Ovary (tissue), 3 donors: ENCODE results near the gene HOXA4.

Source experiments
- POLR2A ChIP-seq: fragments of 450-650 bp; IDR thresholded peaks from one replicate; pipeline ENCODE4 v1.6.1; 2017; ENCODE audit warnings: antibody characterized with exemption, mild to moderate bottlenecking, moderate library complexity
- TF ChIP-seq, protein P1 (sequence below), 3 donors: fragments of 450-650 bp in 2 of 3; fragments of 200-600 bp in 1 of 3; IDR thresholded peaks; one replicate each; pipeline versions ENCODE4 v1.5.1 to v1.8.0; 2016 to 2022; ENCODE audit warnings: antibody characterized with exemption in 3 of 3, mild to moderate bottlenecking in 1 of 3
- donor health status: DM: no; HTN: no; CAD: no.

DNA sequence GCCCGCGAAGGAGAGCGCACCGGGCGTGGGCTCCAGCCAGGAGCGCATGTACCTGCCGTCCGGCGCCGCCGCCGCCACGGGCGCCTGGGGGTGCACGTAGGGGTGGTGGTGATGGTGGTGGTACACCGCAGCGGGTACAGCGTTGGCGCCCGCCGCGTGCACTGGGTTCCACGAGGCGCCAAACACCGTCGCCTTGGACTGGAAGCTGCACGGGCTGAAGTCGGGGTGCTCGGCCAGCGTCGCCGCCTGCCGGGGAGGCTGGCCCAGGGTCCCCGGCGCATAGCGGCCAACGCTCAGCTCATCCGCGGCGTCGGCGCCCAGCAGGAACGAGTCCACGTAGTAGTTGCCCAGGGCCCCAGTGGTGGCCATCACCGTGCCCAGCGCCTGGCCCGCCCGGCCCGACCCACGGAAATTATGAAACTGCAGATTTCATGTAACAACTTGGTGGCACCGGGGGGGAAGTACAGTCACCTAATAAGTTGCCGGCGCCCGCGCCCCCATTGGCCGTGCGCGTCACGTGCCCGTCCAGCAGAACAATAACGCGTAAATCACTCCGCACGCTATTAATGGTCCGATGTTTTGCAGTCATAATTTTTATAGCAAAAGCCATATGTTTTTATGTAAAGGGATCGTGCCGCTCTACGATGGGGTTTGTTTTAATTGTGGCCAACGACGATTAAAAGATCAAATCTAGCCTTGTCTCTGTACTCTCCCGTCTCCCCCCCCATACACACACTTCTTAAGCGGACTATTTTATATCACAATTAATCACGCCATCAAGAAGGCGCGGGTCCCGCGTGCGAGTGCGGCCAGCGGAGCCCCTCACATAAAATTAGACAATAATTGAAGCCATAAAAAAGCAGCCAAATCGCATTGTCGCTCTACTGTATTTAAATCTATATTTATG, 34.8 kb upstream of the HOXA4 start, which contains the start of gene HOXA9:
- TF ChIP-seq, protein P1, sequence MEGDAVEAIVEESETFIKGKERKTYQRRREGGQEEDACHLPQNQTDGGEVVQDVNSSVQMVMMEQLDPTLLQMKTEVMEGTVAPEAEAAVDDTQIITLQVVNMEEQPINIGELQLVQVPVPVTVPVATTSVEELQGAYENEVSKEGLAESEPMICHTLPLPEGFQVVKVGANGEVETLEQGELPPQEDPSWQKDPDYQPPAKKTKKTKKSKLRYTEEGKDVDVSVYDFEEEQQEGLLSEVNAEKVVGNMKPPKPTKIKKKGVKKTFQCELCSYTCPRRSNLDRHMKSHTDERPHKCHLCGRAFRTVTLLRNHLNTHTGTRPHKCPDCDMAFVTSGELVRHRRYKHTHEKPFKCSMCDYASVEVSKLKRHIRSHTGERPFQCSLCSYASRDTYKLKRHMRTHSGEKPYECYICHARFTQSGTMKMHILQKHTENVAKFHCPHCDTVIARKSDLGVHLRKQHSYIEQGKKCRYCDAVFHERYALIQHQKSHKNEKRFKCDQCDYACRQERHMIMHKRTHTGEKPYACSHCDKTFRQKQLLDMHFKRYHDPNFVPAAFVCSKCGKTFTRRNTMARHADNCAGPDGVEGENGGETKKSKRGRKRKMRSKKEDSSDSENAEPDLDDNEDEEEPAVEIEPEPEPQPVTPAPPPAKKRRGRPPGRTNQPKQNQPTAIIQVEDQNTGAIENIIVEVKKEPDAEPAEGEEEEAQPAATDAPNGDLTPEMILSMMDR (IDR thresholded peaks at IDR 0.05) = no peak
- no peak for TF ChIP-seq POLR2A
